Thyroid gland (tissue), 4 donors: ENCODE results near the gene IL7R. TPM values are rescaled to one million over a fixed set of nuclear protein-coding genes. Genes with fewer than 3 reads are reported as not detected.

ENCODE experiments used
- DNase-seq, 2 donors: peaks; one replicate each; pipeline ENCODE4 v3.0.0-alpha.2; 2019
- H3K27ac ChIP-seq, 3 donors: fragments of 200-600 bp; sonication (generic); 1 replicate in 2 of 3; 2 replicates in 1 of 3; pipeline ENCODE4 v1.5.1; 2016 to 2019; ENCODE audit warnings: mild to moderate bottlenecking in 1 of 3, moderate library complexity in 1 of 3
- H3K27me3 ChIP-seq: fragments of 200-600 bp; sonication (generic); one replicate; pipeline ENCODE4 v1.5.1; 2019
- H3K36me3 ChIP-seq, 2 donors: fragments of 200-600 bp; sonication (generic); one replicate each; pipeline ENCODE4 v1.5.1; 2016 to 2019
- H3K4me1 ChIP-seq, 2 donors: fragments of 200-600 bp; sonication (generic); one replicate each; pipeline ENCODE4 v1.5.1; 2017 to 2019
- H3K4me3 ChIP-seq, 3 donors: fragments of 200-600 bp; sonication (generic); replicated peaks in 1 of 3; 1 replicate in 2 of 3; 2 replicates in 1 of 3; pipeline ENCODE4 v1.5.1; 2016; ENCODE audit warnings: mild to moderate bottlenecking in 1 of 3
- H3K9me3 ChIP-seq: fragments of 200-600 bp; sonication (generic); one replicate; pipeline ENCODE4 v1.5.1; 2017
- CTCF ChIP-seq, 6 experiments: fragments of 200-600 bp in 3 of 6; fragments of 450-650 bp in 3 of 6; sonication (generic) in 3 of 6; IDR thresholded peaks; one replicate each; pipeline ENCODE4 v1.5.1; 2016 to 2019; ENCODE audit warnings: antibody characterized with exemption in 6 of 6, mild to moderate bottlenecking in 2 of 6, inconsistent platforms in 1 of 6, moderate library complexity in 1 of 6
- POLR2A ChIP-seq, 2 donors: fragments of 450-650 bp; IDR thresholded peaks; one replicate each; pipeline ENCODE4 v1.6.1; 2017; ENCODE audit warnings: antibody characterized with exemption in 2 of 2, mild to moderate bottlenecking in 2 of 2, moderate library complexity in 1 of 2
- WGBS, 2 donors: methylation state at CpG; one replicate each; pipeline ENCODE4 v1.1.5; 2017; 5-methylcytosine and 5-hydroxymethylcytosine counted together
- intact Hi-C: fragments of 100-400 bp; cut with DNase I; formaldehyde crosslinking; loops from one replicate; pipeline ENCODE4 v1.15.1; 2023
- small RNA-seq: library from RNA; depleted of rRNA; stranded (forward); fragments of <200 nt; gene quantifications from one replicate; pipeline ENCODE3, GENCODE V24; 2016
- total RNA-seq, 4 donors: library from RNA; depleted of rRNA; stranded (reverse); fragments of >200 nt; gene quantifications; one replicate each; pipeline ENCODE4 v1.2.3, GENCODE V29; 2016

IL7R gene
- total RNA-seq, 4 donors from 2014 or later: 12.7 to 29.0 (median 15.1) TPM

- Histone ChIP-seq H3K4me1 (no peaks in the 10 kb centered on the region), H3K27ac (no peak overlapping the region), H3K36me3 (no peaks in the 10 kb centered on the region), H3K4me3 (no peak overlapping the region), H3K9me3 (no peaks in the 10 kb centered on the region), H3K27me3 (no peaks in the 10 kb centered on the region)
- DNase-seq: peak; percentile 45 to 67
- WGBS, 2 donors: 24 to 36% methylated on average over 11 to 21 of the region's 21 CpGs
- intact Hi-C loops: loop anchor here (5.0 to 10.0 kb wide), 2 partner anchors 148 to 310 kb away; partner anchors contain the start of gene SPEF2
- TF ChIP-seq POLR2A (IDR thresholded peaks at IDR 0.05) (no peak), CTCF (IDR thresholded peaks at IDR 0.05) (peak in 4 of 6 experiments; percentile 28 to 67 (median 47))
Measured at GRCh38 chr5:35924950-35925722, 68.4 kb downstream of the IL7R start.

GRCh38 chr5:35926389-35927051 is 69.8 kb downstream of the IL7R start:
- TF ChIP-seq CTCF (IDR thresholded peaks at IDR 0.05): peak; percentile 75 to 94 (median 80)
- TF ChIP-seq POLR2A (IDR thresholded peaks at IDR 0.05): no peak
- 36 to 43% methylated on average over 12 to 13 of the region's 13 CpGs for WGBS, 2 donors
- Histone ChIP-seq H3K4me3 (no peak overlapping the region), H3K27ac (no peak overlapping the region), H3K4me1 (no peaks in the 10 kb centered on the region), H3K36me3 (no peaks in the 10 kb centered on the region), H3K9me3 (no peaks in the 10 kb centered on the region), H3K27me3 (no peaks in the 10 kb centered on the region)
- DNase-seq: peak; percentile 32 to 38
- intact Hi-C loops: loop anchor here (5.0 to 10.0 kb wide), 2 partner anchors 149 to 312 kb away; partner anchors contain the start of gene SPEF2

Small RNA genes lying within 50 kb of the gene (small RNA-seq; reads per million reads assigned to genes)
- not detected for gene AC112204.1

Other genes with a start within 250 kb of the IL7R start
- gene SPEF2, start 239.0 kb upstream of the IL7R start, total RNA-seq: 10 to 100 TPM; 17.7 to 39.5 (median 21.5) TPM
- gene CAPSL, start 81.7 kb downstream of the IL7R start, total RNA-seq: 1 to 10 TPM in 1 of 4 donors, under 1 TPM in 1, not detected in 2; 0.33 to 2.4 TPM
- not detected for gene UGT3A1, start 134.5 kb downstream of the IL7R start, total RNA-seq
- gene UGT3A2, start 210.0 kb downstream of the IL7R start, total RNA-seq: not detected